ENCODE results near the gene ZDHHC8.

ZDHHC8 gene

DNA sequence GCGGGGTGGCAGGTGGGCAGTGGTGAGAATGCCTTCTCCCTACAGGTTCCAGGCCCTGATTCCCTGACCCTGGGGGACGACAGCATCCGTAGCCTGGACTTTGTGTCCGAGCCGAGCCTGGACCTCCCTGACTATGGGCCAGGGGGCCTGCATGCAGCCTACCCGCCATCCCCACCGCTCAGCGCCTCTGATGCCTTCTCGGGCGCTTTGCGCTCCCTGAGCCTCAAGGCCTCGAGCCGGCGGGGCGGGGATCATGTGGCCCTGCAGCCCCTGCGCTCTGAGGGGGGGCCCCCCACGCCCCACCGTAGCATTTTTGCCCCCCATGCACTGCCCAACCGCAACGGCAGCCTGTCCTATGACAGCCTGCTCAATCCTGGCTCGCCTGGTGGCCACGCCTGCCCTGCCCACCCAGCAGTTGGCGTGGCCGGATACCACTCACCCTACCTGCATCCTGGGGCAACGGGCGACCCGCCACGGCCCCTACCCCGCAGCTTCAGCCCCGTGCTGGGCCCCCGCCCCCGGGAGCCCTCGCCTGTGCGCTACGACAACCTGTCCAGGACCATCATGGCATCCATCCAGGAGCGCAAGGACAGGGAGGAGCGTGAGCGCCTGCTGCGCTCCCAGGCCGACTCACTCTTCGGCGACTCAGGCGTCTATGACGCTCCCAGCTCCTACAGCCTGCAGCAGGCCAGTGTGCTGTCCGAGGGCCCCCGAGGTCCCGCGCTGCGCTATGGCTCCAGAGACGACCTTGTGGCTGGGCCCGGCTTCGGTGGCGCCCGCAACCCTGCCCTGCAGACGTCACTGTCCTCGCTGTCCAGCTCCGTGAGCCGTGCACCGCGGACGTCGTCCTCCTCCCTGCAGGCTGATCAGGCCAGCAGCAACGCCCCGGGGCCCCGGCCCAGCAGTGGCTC lies 11.4 kb downstream of the ZDHHC8 start:
- in situ Hi-C loops (cut with MboI; ENCODE audit: low sequenced_read_pairs), result no loop called here

DNA sequence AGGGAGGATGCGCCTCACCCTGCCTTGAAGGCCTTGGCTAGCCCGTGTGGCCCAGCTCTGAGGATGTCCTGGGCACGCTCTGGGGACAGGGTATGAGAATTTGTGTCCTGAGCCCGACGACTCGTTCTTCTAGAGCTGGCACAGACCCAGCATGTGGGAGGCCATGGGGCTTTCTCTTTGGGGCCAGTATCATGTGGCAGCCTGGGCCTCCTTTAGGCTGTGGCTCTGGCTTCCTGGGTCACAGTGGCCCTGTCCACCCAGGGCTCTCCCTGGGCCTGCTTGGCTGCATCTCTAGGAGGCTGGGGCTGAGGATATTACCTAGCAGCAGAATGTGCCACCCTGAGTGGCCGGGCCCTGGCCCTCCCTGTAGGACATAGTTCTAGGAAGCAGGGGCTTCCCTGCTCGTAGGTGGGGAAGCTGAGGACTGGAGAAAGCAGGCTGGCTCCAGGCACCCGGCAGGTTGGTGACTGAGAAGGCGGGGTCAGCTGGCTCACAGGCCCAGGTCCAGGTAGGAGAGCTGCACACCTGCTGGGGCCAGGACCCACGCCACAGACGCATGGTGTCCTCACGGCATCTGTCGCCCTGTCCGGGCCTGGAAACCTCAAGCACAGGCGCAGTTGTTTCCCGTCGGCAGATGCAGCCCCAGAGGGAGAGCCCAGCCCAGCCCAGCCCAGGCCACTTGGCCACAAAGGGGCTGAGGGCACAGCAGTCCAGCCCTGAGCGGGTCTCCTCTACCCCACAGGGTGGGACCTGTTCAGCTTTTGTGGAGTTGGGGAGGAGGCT lies 12.5 kb downstream of the ZDHHC8 start:
- in situ Hi-C loops (cut with MboI; ENCODE audit: low sequenced_read_pairs), result no loop called here

DNA sequence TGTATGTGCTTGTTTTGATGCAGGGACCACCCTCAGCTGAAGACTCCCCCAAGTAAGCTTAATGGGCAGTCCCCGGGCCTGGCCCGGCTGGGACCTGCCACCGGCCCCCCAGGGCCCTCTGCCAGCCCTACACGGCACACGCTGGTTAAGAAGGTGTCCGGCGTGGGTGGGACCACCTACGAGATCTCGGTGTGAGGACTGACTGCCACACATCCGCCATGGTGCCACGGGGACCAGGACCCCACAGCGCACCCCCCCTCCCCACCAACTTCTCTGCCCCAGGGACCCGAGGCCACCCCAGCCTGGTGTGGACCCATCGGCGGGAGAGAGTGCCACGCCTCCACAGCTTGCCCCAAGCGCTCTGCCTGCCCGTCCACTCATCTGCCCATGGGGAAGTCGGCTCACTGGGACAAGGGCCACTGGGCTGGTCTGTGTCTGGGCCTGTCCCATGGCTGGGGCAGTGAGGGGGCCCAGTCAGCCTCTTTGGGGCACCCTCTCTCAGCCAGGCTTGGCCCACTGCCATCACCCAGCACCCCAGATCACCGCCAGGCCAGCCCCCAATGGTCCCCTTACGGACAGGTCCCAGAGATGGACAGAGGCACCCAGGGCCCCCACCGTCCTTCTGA lies 13.7 kb downstream of the ZDHHC8 start:
- in situ Hi-C loops (cut with MboI; ENCODE audit: low sequenced_read_pairs), result no loop called here

DNA sequence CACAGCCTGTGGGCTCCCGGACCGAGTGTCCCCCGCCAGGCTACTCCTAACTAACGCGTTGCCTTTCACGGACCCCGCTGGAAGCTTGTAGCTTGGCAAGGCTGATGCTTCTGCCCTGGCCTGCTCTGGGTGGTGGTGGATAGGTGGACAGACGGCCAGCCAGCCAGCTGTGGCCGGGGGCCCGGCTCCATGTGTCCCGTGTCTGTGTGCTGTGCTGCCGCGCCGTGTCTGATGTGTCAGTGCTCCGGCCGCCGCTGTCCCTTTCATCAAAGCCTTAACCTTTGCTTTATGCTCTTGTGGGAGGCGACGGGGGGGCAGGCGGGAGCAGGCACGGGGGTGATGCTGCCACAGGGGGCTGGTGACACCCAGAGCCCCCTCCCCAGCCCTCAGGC lies 14.2 kb downstream of the ZDHHC8 start:
- in situ Hi-C loops (cut with MboI; ENCODE audit: low sequenced_read_pairs), result no loop called here

DNA sequence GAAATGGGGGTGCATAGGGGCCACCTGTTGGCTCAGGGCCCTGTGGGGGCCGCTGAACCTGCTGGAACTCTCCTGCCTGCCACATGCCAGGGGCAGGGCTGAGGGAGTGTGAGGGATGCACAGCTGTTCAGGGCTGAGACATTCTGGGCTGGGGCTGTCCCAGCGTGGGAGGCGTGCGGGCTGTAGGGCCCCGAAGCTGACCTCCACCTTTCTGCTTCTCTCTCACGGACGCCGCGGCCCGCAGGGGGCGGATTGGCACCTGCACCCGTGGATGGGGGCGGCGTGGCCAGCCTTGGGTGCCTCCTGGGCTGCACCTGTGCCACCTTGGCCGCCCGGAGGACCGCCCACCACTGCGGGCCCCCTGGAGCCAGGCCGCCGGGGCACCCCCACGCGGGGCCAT lies 15.2 kb downstream of the ZDHHC8 start:
- in situ Hi-C loops (cut with MboI; ENCODE audit: low sequenced_read_pairs), result no loop called here

DNA sequence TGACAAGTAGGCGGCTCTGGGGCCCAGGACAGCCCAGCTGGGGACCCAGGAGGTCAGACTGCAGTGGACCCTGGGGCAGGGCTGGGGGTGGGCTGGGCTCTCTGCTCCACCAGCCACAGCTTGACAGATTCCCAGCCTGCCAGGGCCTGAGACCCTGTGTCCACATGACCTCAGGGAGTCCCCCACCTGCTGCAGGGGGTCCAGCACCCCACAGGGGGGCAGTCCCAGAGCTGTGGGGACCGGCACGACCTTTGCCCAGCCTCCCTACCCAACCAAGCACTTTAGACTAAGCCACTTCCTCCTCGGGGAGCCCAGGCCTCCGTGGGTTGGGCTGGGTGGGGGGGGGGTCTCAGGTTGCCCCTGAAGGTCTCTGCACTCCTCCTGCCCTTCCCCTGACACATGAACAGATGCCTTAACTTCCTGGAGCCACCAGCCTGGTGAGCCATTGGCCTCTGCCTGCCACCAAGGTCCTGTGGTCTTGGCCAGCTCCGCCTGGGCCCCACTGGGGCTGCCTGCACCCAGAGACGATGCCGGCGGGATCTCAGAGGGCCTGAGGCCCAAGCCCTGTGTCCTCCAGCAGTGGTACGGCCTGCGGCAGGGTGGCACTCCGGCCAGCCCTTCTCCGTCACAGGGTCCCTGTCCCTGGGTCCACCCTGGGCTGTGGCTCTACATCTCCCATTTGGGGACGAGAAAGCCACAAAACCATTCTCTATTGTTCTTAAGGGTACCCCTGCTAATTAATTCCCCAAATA lies 15.8 kb downstream of the ZDHHC8 start:
- in situ Hi-C loops (cut with MboI; ENCODE audit: low sequenced_read_pairs), result no loop called here

DNA sequence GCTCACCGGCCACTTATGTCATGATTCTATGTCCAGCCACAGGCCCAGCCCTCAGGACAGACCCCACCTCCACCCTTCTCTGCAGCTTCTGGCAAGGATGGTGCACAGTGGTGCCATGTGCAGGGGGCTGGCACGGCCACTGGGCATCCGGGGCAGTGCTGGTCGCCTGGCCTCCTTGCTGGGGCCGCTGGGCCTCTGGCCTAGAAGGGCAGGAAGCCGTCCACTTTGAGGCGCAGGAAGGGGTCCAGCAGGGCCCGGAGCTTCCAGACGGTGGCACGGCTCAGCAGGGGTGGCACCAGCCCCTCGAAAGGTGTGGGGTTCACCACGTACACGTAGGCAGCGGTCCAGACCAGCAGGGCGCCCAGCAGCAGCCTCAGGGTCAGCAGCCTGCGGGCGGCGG lies 16.8 kb downstream of the ZDHHC8 start:
- in situ Hi-C loops (cut with MboI; ENCODE audit: low sequenced_read_pairs), result no loop called here

DNA sequence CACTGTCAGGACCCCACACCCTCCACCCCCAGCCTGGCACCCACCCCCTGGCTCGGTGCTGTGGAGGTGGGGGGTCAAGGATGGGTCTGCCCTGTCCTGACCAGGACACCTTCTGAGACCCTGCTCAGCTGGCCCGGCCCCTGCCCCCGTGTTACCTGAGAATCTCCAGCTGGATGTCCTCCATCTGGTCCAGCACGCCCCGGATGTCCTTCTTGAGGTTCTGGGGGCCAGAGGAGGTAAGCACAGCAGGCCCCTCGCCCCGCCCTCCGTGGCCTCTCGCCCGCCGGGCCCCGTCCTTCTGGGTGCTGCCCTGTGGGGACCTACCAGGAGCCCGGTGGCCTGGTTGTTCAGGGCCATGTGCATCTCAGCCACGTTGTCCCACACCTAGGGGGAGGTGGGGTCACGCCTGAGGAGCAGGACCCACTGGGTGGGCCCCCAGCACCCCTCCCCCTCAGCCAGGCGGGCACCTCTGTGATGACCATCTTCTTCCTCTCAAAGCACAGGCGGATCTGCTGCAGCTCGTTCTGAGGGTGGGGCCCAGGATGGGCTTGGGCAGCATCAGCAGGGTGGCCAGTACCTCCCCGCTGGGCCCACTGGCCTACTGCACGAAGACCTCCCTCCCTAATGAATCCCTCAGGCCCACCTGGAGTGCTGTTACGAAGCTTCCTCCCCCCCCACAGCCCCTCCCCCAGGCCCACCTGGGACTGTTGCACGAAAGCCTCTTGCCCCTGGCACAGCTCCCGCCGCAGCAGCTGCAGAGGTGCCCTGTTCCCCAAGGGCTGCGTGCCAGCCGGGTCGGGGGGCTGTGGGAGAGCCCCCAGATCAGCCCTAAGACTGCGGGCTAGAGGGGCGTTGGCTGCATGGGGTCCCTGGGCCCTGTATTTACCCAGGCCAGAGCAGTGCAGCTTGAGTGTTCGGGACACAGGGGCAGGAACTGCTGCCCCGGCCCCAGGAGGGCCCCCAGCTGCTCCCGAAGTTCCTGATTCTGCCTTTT lies 17.9 kb downstream of the ZDHHC8 start:
- in situ Hi-C loops (cut with MboI; ENCODE audit: low sequenced_read_pairs), result loop anchor here (10.0 kb wide), 1 partner anchor 125 kb away; no protein-coding TSS in a partner anchor

DNA sequence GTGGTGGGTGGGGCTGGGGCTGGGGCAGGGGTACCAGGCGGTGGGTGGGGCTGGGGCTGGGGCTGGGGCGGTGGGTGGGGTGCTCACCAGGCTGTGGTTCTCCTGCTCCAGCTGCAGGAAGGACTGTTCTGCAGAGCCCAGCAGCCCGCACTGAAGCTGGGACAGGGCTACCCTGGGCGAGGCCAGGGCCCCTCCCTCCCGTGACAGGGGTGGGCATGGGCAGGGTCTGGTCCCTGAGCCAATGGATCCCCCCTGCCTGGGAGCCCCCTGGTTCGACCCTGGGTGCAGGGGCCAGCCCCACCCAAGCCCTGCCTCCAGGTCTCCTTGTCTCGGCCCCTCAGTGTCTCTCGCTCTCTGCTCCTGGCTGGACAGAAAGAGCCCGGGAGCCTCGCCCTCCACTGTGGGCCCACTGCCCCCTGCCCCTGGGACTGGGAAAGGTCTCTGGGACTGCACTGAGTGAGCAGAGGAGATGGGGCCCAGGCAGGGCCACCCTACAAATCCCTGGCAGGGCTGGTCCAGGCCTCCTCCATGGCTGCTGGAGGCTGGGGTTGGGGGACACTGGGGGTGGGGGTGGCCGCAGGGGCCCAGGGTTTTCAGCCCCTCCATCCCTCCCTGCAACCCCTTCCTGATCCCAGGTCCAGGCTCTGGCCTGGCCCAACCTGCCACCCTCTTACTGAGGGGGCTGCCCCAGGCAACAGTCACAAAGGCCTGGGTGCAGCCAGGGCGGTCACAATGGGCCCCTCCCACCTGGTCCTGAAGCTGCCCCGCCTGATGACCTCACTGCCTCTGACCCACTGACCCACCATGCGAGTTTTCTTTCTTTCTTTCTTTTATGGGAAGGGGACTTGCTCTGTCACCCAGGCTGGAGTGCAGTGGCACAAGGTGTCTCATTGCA lies 19.0 kb downstream of the ZDHHC8 start, which contains the start of gene CCDC188:
CCDC188 (minus strand) TSS at position 675 of the 895 bp plus-strand sequence; CDS start at position 606, 69 bp downstream.
- in situ Hi-C loops (cut with MboI; ENCODE audit: low sequenced_read_pairs), result loop anchor here (10.0 kb wide), 1 partner anchor 124 kb away; no protein-coding TSS in a partner anchor

DNA sequence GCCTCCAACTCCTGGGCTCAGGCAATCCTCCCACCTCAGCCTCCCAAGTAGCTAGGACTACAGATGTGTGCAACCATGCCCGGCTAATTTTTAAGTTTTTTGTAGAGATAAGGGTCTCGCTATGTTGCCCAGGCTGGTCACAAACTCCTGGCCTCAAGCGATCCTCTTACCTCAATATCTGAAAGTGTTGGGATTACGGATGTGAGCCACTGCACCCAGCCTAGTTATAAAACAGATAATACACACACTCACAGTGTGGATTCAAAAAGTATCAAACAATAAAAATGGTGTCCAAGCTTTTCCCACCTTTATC lies 19.6 kb downstream of the ZDHHC8 start:
- in situ Hi-C loops (cut with MboI; ENCODE audit: low sequenced_read_pairs), result loop anchor here (10.0 kb wide), 1 partner anchor 124 kb away; no protein-coding TSS in a partner anchor

DNA sequence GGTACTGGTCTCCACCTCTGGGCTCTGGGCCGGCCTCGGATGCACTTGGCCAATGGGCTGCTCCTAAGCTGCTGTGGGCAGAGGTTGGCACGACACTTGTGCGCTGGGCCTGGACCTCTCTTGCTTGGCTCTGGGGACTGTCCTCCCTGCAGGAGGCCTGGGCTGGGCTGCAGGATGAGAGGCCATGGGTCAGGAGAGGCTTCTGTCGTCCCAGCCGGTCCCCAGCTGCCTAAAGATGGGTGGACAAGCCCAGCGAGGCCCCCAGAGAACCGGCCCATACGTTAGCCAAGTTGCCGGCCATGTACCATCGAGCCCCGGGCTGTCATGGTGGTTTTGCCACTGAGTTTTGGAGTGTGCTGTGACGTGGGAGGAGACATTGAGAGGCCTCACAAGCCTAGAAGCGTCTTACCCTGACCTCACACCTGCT lies 20.9 kb downstream of the ZDHHC8 start:
- in situ Hi-C loops (cut with MboI; ENCODE audit: low sequenced_read_pairs), result loop anchor here (10.0 kb wide), 1 partner anchor 122 kb away; no protein-coding TSS in a partner anchor

DNA sequence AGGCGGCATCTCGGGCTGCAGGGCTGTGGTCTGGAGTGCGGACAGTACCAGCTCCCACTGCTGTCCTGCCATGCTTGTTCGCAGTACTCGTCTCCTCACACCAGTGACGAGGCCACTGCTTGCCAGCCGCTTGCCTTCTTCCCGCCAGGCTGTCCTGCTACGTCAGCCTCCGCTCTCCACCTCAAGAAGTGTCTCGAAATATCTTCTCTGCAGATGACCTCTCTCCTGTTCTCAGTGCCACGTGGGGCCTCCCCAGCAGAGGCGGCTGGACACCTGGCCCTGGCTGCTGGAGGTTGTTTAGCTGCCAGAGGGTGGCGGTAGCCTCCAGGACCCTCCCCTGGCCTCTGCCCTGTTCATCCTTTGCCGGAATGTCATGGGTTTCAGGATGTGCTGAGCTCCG lies 22.3 kb downstream of the ZDHHC8 start:
- in situ Hi-C loops (cut with MboI; ENCODE audit: low sequenced_read_pairs), result loop anchor here (10.0 kb wide), 1 partner anchor 121 kb away; no protein-coding TSS in a partner anchor

DNA sequence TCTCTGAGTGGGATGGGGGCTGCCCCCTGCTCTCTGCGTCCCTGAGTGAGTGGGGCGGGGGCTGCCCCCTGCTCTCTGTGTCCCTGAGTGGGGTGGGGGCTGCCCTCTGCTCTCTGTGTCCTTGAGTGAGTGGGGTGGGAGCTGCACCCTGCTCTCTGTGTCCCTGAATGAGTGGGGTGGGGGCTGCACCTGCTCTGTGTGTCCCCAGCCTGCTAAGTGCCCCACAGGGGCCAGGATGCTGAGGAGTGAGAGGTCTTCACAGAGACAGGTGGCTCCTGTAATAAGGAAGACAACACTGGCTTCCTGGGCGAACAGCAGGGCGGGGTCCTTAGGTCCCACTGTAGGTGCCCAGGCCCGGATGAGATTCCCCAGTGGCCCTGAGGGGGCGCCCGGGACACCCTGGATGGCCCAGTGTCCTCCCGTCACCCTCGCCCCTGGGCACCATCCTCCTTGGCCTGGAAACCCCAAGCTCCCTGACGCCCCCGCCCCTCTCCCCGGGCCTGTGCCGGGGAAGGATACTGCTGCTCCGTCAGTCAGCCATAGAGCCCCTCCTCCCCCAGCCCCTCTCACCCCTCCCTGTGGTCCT lies 23.1 kb downstream of the ZDHHC8 start:
- in situ Hi-C loops (cut with MboI; ENCODE audit: low sequenced_read_pairs), result loop anchor here (10.0 kb wide), 1 partner anchor 120 kb away; no protein-coding TSS in a partner anchor

DNA sequence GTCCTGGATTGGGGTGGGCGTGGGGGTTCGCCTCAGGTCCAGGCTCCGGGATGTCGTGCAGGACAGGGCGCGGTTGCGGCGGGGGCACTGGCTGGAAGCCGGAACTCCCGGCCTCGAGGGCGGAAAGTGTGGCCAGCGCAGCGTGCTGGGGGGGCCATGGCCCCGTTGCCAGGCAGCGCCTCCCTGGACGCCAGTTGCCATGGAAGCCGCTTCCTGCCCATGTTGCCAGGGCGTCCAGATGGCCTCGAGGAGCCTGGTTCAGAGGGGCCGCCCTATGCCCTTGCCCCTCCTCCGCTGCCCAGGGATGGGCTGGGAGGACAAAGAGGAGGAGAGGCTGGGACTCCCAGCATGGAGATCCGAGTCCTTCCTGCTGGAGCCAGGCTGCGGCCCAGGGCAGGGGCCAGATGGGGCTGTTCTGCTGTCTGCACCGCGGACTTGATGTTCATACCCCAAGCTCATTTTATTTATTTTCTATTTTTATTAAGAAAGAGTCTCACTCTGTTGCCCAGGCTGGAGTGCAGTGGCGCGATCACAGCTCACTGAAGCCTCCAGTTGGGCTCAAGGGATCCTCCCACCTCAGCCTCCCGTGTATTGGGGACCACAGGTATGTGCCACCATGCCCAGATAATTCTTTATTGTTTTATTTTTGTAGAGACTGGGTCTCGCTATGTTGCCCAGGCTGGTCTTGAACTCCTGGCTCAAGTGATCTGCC lies 23.9 kb downstream of the ZDHHC8 start:
- in situ Hi-C loops (cut with MboI; ENCODE audit: low sequenced_read_pairs), result loop anchor here (10.0 kb wide), 1 partner anchor 119 kb away; no protein-coding TSS in a partner anchor

DNA sequence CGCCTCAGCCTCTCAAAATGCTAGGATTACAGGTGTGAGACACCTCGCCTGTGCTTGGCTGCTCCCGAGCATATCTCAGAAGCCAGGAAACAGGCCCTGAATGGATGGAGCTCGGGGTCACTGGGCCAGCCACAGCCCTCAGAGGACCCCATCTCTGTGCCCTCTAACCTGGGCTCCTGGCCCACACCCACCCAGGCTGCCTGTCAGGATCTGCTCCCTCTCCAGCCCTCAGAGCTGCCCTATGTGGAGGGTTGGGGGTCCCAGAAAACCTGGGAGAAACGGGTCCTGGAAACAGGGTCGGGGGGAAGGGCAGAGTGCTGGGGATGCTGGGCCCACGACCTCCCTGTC lies 24.4 kb downstream of the ZDHHC8 start:
- in situ Hi-C loops (cut with MboI; ENCODE audit: low sequenced_read_pairs), result loop anchor here (10.0 kb wide), 1 partner anchor 119 kb away; no protein-coding TSS in a partner anchor

DNA sequence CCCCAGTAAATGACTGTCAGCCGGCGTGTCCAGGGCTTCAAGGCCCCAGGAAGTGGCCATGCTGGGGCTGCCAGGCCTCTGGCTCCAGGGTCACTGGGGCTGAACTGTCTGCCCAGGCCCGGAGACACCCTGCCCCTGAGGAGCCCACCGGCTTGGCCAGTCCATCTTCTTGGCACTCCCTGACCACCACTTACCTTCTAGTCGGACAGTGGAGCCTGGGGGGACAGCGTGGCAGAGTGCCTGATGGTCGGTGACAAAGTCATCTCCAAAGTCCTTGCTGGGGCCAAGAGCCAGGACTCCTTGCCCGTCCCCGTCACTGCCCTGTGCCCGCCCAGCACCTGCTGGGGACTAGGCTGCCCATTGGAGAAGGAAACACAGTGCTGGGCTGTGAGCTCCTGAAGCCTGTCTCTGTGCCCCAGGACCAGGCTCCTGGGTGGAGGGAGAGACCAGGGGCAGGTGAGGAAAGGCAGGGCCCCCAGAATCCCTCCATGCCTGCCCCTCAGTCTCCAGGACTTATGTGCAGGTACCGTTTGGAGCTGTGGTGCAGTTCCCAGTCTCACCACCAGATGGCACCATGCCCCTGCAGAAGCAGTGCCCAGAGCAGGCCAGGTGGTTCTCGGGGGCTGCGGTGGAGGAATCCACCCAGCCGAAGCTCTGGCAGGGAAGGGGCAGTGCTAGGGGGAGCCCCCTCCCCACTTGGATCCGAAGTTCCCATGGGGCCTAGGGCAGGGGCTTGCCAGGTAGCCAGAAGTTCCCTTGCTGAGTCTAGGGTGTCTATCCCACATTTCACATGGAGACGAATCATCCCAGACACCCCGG lies 25.2 kb downstream of the ZDHHC8 start:
- in situ Hi-C loops (cut with MboI; ENCODE audit: low sequenced_read_pairs), result loop anchor here (10.0 kb wide), 1 partner anchor 118 kb away; no protein-coding TSS in a partner anchor

All from HL-60/S4 treated with phorbol 12-myristate 13-acetate at 8.2 ng/mL for 4 days and 3 days (cell line).